Suppressor macrophage (primary cell): ENCODE data around the gene FARS2.

Experiments
- DNase-seq, 4 experiments: peaks; one replicate each; pipeline ENCODE4 v3.0.0-alpha.2; 2020 to 2022

Gene FARS2

GRCh38 chr6:5249451-5250122, 11.7 kb upstream of the FARS2 start:
- DNase-seq, result no peak

- no peak for DNase-seq
Observed at GRCh38 chr6:5250451-5250850, 10.9 kb upstream of the FARS2 start.

- DNase-seq, result no peak
Observed at GRCh38 chr6:5250911-5251310, 10.4 kb upstream of the FARS2 start.

- DNase-seq, result no peak
Observed at GRCh38 chr6:5256952-5257351, 4.4 kb upstream of the FARS2 start.

- DNase-seq, result no peak
Observed at GRCh38 chr6:5257400-5257799, 3.9 kb upstream of the FARS2 start.

GRCh38 chr6:5259428-5259827, 1.9 kb upstream of the FARS2 start:
- no peak for DNase-seq

GRCh38 chr6:5260111-5260620, 1.1 kb upstream of the FARS2 start:
- peak; percentile 27 to 67 (median 64) for DNase-seq

- DNase-seq, result no peak
Observed at GRCh38 chr6:5261545-5262109, 314 bp downstream of the FARS2 start.

- DNase-seq, result no peak
Observed at GRCh38 chr6:5266423-5266822, 5.1 kb downstream of the FARS2 start.

GRCh38 chr6:5270093-5270680, 8.9 kb downstream of the FARS2 start:
- no peak for DNase-seq

- no peak for DNase-seq
Observed at GRCh38 chr6:5271926-5272325, 10.6 kb downstream of the FARS2 start.

GRCh38 chr6:5274231-5274630, 12.9 kb downstream of the FARS2 start:
- DNase-seq, result no peak

GRCh38 chr6:5275497-5275896, 14.2 kb downstream of the FARS2 start:
- DNase-seq, result no peak

GRCh38 chr6:5276581-5276980, 15.3 kb downstream of the FARS2 start:
- DNase-seq, result no peak

GRCh38 chr6:5277589-5277988, 16.3 kb downstream of the FARS2 start:
- DNase-seq, result no peak

- no peak for DNase-seq
Observed at GRCh38 chr6:5278047-5278446, 16.7 kb downstream of the FARS2 start.

GRCh38 chr6:5278565-5279120, 17.3 kb downstream of the FARS2 start:
- no peak for DNase-seq

GRCh38 chr6:5279891-5280338, 18.6 kb downstream of the FARS2 start:
- no peak for DNase-seq

- DNase-seq, result peak in 3 of 4 experiments; percentile 10 to 56 (median 24)
Observed at GRCh38 chr6:5280920-5281319, 19.6 kb downstream of the FARS2 start.

- peak in 3 of 4 experiments; percentile 19 to 54 (median 19) for DNase-seq
Observed at GRCh38 chr6:5282191-5282623, 20.9 kb downstream of the FARS2 start.

- DNase-seq, result no peak
Observed at GRCh38 chr6:5285081-5285480, 23.8 kb downstream of the FARS2 start.

GRCh38 chr6:5285526-5285925, 24.2 kb downstream of the FARS2 start:
- no peak for DNase-seq

GRCh38 chr6:5286780-5287179, 25.5 kb downstream of the FARS2 start:
- DNase-seq, result no peak
